GM18505 (cell line): ENCODE results near the gene TCTN3.
"Not testable (repeated sequence)": the region's sequence is repeated elsewhere in the genome, so short reads cannot be mapped to it uniquely, and the experiment has no call there.

Experiments used
- ATAC-seq: cut with Tn5 transposase; IDR thresholded peaks from one replicate; pipeline ENCODE4 v1.9.1; 2021; ENCODE audit not compliant: unreplicated experiment
- POLR2A ChIP-seq: IDR thresholded peaks from 4 replicates; pipeline ENCODE4 v1.6.1; 2011; ENCODE audit warnings: borderline replicate concordance; ENCODE audit not compliant: insufficient read depth, insufficient read length; ENCODE audit errors: extremely low read depth

TCTN3 gene

DNA sequence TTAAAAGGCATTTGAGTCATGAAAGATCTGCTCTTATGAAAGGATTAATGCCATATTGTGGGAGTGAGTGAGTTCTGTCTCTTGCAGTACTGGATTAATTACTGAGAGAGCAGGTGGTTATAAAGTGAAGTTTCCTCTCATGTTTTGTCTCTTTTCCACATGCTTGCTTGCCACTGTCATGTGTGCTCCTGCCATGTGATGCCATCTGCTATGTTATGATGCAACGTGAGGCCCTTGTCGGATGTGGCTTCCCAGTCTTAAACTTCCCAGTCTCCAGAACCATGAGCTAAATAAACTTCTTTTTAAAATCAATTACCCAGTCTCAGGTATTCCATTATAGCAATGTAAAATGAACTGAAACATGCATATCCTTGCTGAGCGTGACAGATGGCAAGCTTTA lies 22.7 kb upstream of the TCTN3 start:
- ATAC-seq = no peak
- no peak for TF ChIP-seq POLR2A

DNA sequence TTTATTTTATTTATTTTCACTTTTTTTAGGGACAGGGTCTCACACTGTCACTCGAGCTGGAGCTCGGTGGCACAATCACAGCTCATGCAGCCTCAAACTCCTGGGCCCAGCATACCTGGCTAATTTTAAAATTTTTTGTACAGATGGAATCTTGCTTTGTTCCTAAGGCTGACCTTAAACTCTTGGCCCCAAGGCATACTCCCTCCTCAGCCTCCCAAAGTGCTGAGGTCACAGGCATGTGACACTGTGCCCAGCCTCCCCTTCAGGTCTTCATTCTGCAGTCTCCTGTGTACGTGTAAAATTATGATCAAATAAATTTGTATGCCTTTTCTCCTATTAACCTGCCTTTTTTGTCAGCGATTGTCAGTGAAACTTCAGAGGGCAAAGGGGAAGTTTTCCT lies 17.8 kb upstream of the TCTN3 start:
- TF ChIP-seq POLR2A = no peak
- ATAC-seq = no peak

DNA sequence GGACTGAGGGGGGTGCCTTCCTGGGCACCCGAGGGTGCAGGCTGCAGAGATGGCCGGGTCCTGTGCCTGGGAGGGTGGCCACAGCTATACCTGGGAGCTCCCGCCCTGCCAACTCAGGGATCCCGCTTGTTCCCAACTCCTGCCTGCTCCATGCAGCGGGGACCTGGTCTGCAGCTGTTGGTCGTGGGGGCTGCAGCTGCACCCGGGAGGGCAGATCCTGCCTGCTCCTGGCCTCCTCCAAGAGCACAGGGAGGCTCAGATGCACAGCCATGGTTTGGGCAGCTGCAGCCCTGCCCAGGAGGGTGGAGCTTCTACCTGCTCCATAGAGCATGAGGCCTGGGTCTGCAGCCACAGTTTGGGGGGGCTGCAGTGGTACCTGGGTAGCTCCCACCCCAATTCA lies 13.3 kb upstream of the TCTN3 start:
- no peak for TF ChIP-seq POLR2A
- ATAC-seq = no peak

DNA sequence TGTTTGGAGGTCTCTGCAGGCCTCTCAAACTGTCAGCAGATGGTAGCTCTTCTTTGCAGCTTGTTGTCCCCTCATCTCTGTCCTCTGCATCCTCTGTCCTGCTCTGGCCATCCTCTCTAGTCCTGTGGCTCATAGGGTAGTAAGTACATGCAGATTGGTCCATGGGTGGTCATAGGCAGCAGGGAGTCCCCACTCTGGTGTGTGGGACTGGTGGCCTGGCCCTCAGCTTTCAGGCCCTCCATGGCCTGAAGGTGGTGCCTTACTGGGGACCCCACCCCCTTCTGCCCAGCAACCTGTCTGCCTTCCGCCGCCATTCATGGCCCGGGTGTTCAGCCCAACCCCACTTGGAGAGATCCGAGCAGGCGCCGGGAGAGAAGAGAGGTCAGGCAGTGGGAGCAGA lies 12.8 kb upstream of the TCTN3 start:
- TF ChIP-seq POLR2A = no peak
- no peak for ATAC-seq

DNA sequence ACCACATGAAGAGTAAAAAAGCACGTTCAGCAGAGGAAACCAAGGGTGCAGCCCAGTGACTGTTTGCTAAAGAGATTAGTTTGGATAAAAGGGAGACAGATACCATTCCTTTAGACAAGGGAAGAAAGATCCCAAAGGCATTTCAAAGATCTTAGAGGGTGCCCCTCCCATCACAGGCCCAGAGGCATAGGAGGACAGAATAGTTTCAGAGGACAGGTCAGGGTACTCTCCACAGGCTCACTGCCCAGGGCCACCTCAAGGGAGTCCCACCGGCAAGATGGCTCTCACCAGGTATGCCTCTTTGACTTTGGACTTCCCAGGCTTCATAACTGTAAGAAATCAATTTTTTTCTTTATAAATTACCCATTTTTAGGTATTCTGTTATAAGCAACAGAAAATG lies 4.7 kb upstream of the TCTN3 start:
- ATAC-seq = no peak
- TF ChIP-seq POLR2A = no peak

DNA sequence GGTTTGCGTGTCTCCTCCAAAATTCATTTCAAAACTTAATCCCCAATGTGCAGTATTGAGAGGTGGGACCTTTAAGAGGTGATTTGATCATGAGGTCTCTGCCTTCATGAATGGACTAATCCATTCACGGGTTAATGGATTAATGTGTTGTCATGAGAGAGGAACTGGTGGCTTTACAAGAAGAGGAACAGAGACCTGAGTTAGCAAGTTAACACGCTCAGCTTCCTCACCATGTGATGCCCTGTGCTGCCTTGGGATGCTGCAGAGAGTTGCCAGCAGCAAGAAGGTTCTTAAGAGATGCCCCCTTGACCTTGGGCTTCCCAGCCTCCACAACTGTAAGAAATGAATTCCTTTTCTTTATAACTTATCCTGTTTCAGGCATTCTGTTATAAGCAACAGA lies 3.7 kb upstream of the TCTN3 start:
- ATAC-seq = no peak
- TF ChIP-seq POLR2A = no peak

DNA sequence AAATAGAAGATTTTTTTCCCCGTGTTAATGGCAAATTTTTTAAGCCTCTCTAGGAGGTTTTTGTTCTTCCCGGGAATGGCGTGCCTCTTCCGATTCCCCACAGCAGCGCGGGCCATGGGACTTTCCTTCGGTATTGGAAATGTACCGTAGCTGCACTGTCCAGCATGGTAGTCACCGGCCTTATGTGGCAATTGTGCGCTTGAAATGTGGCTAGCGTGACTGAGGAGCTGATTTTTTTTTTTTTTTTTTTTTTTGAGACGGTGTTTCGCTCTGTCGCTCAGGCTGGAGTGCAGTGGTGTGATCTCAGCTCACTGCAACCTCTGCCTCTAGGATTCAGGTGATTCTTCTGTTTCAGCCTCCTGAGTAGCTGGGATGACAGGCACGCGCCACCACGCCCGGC lies 938 bp upstream of the TCTN3 start:
- ATAC-seq = no peak
- TF ChIP-seq POLR2A = no peak

DNA sequence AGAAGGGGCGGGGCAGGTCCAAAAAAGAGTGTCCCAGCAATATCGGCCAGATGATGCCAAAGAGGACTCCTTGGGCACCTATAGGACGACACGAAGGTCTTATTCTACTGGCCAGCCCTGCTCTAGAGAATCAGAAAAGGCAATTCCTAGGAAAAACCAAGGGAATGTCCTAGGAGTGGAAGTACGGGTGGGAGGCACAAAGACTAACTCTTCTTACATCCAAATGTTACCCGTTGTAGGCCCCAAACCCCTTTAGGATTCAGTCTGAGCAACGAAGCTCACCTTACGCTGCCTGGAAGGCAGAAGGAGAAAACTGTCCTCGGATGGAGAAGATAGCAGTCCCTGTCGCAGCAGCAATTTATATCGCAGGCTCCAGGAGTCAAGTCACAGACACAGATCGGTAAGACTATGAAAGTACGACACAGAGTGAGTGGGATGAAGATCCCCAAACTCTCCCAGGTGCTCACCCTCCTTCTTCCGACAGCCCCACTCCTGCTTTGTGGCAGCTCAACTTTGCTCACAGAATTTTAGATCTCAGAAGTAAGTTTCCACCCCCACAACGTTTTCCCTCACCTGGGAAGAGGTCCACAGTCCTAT lies 558 bp downstream of the TCTN3 start:
- ATAC-seq = no peak

DNA sequence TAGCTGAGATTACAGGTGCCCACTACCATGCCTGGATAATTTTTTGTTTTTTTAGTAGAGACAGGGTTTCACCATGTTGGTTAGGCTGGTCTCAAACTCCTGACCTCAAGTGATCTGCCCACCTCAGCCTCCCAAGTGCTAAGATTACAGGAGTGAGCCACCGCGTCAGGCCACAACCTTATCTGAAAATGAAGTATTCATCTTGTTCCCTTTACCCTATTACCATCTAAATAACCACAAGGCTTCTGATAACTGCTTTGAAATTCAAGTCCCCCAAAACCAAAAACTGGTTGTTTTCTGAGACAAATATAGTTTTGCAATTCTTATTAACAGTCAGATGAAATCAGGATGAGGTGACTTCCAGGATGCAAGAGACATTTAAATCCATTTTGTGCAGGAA lies 2.4 kb downstream of the TCTN3 start:
- ATAC-seq = no peak
- no peak for TF ChIP-seq POLR2A

More for the DNA sequence above, 558 bp downstream of the TCTN3 start:
- TF ChIP-seq POLR2A = no peak

DNA sequence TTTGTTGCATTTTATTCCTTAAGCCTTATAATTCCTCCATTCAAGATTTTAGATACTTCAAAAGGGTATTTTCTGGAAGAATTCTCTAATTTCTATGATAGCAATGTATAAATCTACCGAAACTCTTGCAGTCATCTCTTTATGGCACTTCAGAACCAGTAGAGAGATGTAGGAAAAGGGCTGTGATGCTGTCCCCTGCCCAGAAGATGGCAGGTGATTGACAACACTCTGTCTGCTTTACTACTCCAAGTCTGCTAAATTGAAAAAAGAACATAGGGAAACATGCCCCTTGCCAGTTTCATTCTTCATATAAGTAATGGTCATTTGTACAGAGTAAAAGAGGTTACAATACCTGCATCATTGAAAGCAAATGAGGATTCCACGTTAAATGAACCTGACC lies 5.1 kb downstream of the TCTN3 start:
- no peak for ATAC-seq
- TF ChIP-seq POLR2A = no peak

DNA sequence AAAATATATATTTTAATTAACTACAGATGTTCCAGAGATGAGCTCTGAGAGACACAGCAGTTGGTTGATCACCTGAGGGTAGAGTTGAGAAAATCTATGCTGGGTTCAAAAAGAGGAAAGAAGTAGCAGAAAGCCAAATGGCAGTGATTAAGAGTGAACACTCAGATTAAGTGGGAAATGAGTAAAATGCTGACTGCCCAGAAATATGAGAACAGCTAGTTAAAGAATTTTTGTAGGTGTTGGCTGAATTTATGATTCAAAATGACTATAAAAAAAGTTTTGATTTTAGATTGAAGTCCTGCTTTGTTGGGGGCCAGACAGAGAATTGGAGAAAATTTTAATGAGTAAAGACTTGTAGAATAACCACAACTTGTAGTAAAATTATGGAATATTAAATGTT lies 9.8 kb downstream of the TCTN3 start:
- no peak for ATAC-seq
- TF ChIP-seq POLR2A = no peak

DNA sequence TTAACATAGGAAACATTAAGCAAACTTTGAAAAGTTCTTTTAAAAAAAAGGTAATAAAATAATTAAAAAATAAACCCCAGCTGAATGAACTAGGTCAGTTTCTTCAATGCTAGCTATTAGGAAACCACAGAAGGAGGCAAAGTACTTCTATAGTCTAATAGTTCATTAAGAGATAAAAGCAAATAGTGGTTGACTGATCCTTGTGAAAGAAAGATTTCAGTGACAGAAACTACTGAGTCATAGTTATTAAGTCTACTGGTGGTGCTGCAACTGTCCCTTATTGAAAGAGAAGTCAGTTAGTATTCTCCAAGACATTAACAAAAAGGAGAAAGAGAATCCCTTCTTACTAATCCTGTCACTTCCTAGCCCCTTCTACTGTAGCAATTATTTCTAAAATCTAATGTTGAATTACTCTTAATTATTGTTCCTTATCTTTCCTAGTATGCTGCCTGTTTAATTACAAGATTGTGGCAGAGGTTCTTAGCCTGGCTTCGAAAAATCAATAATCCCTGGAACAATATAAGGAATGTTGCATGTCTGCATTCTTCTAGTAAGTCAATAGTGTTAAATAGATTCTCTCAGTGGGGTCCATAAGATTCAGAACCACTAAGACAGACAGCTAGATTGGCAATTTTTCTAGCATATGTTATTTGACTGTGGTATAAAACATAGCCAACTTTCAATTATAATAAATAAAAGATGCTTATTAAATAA lies 18.2 kb downstream of the TCTN3 start:
- ATAC-seq = no peak
- no peak for TF ChIP-seq POLR2A

DNA sequence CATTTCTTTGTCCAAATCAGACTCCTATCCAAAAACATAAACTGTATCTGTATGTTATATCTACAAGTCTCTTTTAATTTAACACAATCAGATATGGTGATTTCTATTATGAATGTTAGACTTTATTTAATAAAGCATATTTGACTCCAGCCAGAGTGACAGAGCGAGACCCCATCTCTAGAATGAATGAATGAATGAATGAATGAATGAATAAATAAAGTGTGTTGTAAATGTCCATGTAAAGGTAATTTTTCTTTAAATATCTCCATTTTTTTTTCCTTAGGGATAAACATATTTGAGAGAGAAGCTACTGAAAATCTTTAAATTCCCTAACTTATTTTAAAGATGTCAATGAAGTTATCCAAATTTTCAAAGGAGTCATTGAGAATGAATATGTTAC lies 19.1 kb downstream of the TCTN3 start:
- TF ChIP-seq POLR2A = no peak
- no peak for ATAC-seq

DNA sequence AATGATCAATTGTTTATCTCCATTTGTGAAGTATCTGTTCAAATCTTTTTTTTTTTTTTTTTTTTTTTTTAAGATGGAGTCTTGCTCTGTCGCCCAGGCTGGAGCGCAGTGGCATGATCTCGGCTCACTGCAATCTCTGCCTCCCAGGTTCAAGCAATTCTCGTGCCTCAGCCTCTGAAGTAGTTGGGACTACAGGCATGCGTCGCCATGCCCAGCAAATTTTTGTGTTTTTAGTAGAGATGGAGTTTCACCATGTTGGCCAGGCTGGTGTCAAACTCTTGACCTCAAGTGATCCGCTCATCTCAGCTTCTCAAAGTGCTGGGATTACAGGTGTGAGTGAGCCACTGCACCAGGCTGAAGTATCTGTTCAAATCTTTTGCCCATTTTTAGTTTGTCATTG lies 21.1 kb downstream of the TCTN3 start:
- not testable (repeated sequence) for ATAC-seq

DNA sequence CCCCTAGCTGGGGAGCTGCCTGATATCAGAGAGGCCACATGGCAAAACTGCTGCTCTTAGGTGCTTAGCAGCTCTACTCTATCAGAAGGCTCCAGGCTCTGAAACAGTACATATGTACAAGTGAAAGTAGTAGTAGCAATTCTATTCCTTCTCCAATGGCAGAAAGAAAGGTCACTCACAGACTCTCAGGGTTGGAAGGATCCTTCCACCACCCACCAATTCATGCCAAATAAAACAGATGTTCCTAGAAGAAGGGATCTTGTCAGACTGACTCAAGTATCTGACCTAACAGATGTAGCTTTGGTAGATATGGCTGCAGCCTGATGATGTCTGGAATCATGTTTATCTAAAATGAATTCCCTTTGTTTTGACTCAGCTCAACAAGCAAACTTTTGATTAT lies 29.2 kb downstream of the TCTN3 start:
- TF ChIP-seq POLR2A = no peak
- ATAC-seq = no peak
